HG02840 (cell line): ENCODE results near the gene RNF157.

Experiments
- ATAC-seq: cut with Tn5 transposase; IDR thresholded peaks from one replicate; pipeline ENCODE4 v1.9.1; 2021; ENCODE audit warnings: mild to moderate bottlenecking, moderate library complexity, moderate number of reproducible peaks; ENCODE audit not compliant: unreplicated experiment, low FRiP score

RNF157 gene

GRCh38 chr17:76145231-76146052, 94.9 kb downstream of the RNF157 start:
- no peak for ATAC-seq

- no peak for ATAC-seq
These were observed 97.7 kb downstream of the RNF157 start for GRCh38 chr17:76142585-76143041.

- no peak for ATAC-seq
These were observed 98.2 kb downstream of the RNF157 start for GRCh38 chr17:76142039-76142584.

GRCh38 chr17:76141212-76142038, 98.9 kb downstream of the RNF157 start, which contains the start of gene FOXJ1:
FOXJ1 (minus strand) TSS chr17:76141245; CDS start chr17:76140395, 850 bp downstream.
- ATAC-seq = no peak

- no peak for ATAC-seq
These were observed 99.6 kb downstream of the RNF157 start for GRCh38 chr17:76140661-76141211.

GRCh38 chr17:76139801-76140660, 100.3 kb downstream of the RNF157 start:
- ATAC-seq = no peak

- ATAC-seq = no peak
These were observed 101.2 kb downstream of the RNF157 start for GRCh38 chr17:76138896-76139752.

GRCh38 chr17:76138234-76138895, 101.9 kb downstream of the RNF157 start:
- ATAC-seq = no peak

- ATAC-seq = no peak
These were observed 102.7 kb downstream of the RNF157 start for GRCh38 chr17:76137351-76138233.

- no peak for ATAC-seq
These were observed 103.3 kb downstream of the RNF157 start for GRCh38 chr17:76137001-76137350.

- no peak for ATAC-seq
These were observed 103.9 kb downstream of the RNF157 start for GRCh38 chr17:76136276-76137000.

GRCh38 chr17:76135810-76136188, 104.5 kb downstream of the RNF157 start:
- no peak for ATAC-seq

GRCh38 chr17:76134911-76135809, 105.1 kb downstream of the RNF157 start:
- ATAC-seq = no peak

GRCh38 chr17:76132574-76133338, 107.5 kb downstream of the RNF157 start:
- no peak for ATAC-seq
